C4-2B (cell line): ENCODE measurements around the gene JUP.
A peak's percentile ranks its signal among the peaks of the same experiment; 100 is the strongest.

ENCODE experiments used
- H3K27ac ChIP-seq: fragments of 450-650 bp; 2 replicates; pipeline ENCODE4 v1.5.1; 2017
- CTCF ChIP-seq: fragments of 450-650 bp; conservative IDR thresholded peaks from 2 replicates; pipeline ENCODE4 v1.5.1; 2017; ENCODE audit warnings: mild to moderate bottlenecking
- ZFX ChIP-seq: fragments of 450-650 bp; IDR thresholded peaks from 2 replicates; pipeline ENCODE4 v1.6.1; 2017

JUP gene

GRCh38 chr17:41803049-41804020 is 16.8 kb upstream of the JUP start:
- TF ChIP-seq ZFX (no peak), CTCF (no peak)
- H3K27ac ChIP-seq, result no peak overlapping the region

- TF ChIP-seq CTCF, result peak; percentile 98
- no peak for TF ChIP-seq ZFX
- peak overlapping the region; percentile 56 for H3K27ac ChIP-seq
Measured at GRCh38 chr17:41801374-41802271, 15.1 kb upstream of the JUP start.

GRCh38 chr17:41800601-41801373 is 14.3 kb upstream of the JUP start:
- no peak for TF ChIP-seq ZFX
- no peak for TF ChIP-seq CTCF
- peak overlapping the region; percentile 56 for H3K27ac ChIP-seq

- no peak overlapping the region for H3K27ac ChIP-seq
- TF ChIP-seq CTCF (no peak), ZFX (no peak)
Measured at GRCh38 chr17:41799366-41799765, 12.9 kb upstream of the JUP start.

- H3K27ac ChIP-seq, result no peak overlapping the region
- TF ChIP-seq ZFX (no peak), CTCF (no peak)
Measured at GRCh38 chr17:41797377-41797776, 10.9 kb upstream of the JUP start.

- no peak overlapping the region for H3K27ac ChIP-seq
Measured at GRCh38 chr17:41796121-41796895, 9.8 kb upstream of the JUP start.

More at GRCh38 chr17:41796121-41796895, 9.8 kb upstream of the JUP start:
- no peak for TF ChIP-seq ZFX
- no peak for TF ChIP-seq CTCF
